ENCODE results near the gene NCBP1. TPM values are rescaled to one million over a fixed set of nuclear protein-coding genes. Genes with fewer than 3 reads are reported as not detected.

The NCBP1 gene
- total RNA-seq, 1 donor from 2014 or later, result 25.4 TPM

GRCh38 chr9:97670586-97670985 lies 37.0 kb downstream of the NCBP1 start:
- Histone ChIP-seq H3K27me3 (no peaks in the 10 kb centered on the region), H3K4me3 (no peak overlapping the region), H3K27ac (no peak overlapping the region), H3K9me3 (no peaks in the 10 kb centered on the region), H3K36me3 (peaks cover 100% of the 10 kb centered on the region), H3K4me1 (no peaks in the 10 kb centered on the region)
- intact Hi-C loops (cut with DNase I), result no loop called here
- ATAC-seq, result no peak
- DNase-seq, result no peak
- no peak for TF ChIP-seq CTCF (IDR thresholded peaks at IDR 0.05)

GRCh38 chr9:97672403-97672802 lies 38.8 kb downstream of the NCBP1 start:
- DNase-seq (no peak), ATAC-seq (no peak)
- TF ChIP-seq CTCF (IDR thresholded peaks at IDR 0.05), result no peak
- H3K27me3 ChIP-seq, result no peaks in the 10 kb centered on the region
- H3K27ac ChIP-seq, result no peak overlapping the region
- intact Hi-C loops (cut with DNase I), result no loop called here
- H3K4me3 ChIP-seq, result no peak overlapping the region
- peaks cover 100% of the 10 kb centered on the region for H3K36me3 ChIP-seq
- no peaks in the 10 kb centered on the region for H3K4me1 ChIP-seq
- H3K9me3 ChIP-seq, result no peaks in the 10 kb centered on the region

GRCh38 chr9:97673922-97674321 lies 40.3 kb downstream of the NCBP1 start:
- H3K4me1 ChIP-seq, result no peaks in the 10 kb centered on the region
- no peak overlapping the region for H3K27ac ChIP-seq
- H3K36me3 ChIP-seq, result peaks cover 99% of the 10 kb centered on the region
- DNase-seq (no peak), ATAC-seq (no peak)
- no peaks in the 10 kb centered on the region for H3K27me3 ChIP-seq
- no peak for TF ChIP-seq CTCF (IDR thresholded peaks at IDR 0.05)
- no peaks in the 10 kb centered on the region for H3K9me3 ChIP-seq
- intact Hi-C loops (cut with DNase I), result no loop called here
- no peak overlapping the region for H3K4me3 ChIP-seq

- no peaks in the 10 kb centered on the region for H3K4me1 ChIP-seq
- peaks cover 99% of the 10 kb centered on the region for H3K36me3 ChIP-seq
- ATAC-seq (no peak), DNase-seq (no peak)
- no peaks in the 10 kb centered on the region for H3K9me3 ChIP-seq
- H3K4me3 ChIP-seq, result no peak overlapping the region
- intact Hi-C loops (cut with DNase I), result no loop called here
- no peak for TF ChIP-seq CTCF (IDR thresholded peaks at IDR 0.05)
- H3K27me3 ChIP-seq, result no peaks in the 10 kb centered on the region
- no peak overlapping the region for H3K27ac ChIP-seq
Measured at GRCh38 chr9:97675655-97676054, 42.0 kb downstream of the NCBP1 start.

- no peaks in the 10 kb centered on the region for H3K27me3 ChIP-seq
- intact Hi-C loops (cut with DNase I), result no loop called here
- no peak overlapping the region for H3K4me3 ChIP-seq
- H3K9me3 ChIP-seq, result no peaks in the 10 kb centered on the region
- no peak for TF ChIP-seq CTCF (IDR thresholded peaks at IDR 0.05)
- H3K36me3 ChIP-seq, result peaks cover 99% of the 10 kb centered on the region
- no peak overlapping the region for H3K27ac ChIP-seq
- no peaks in the 10 kb centered on the region for H3K4me1 ChIP-seq
- ATAC-seq (no peak), DNase-seq (no peak)
Measured at GRCh38 chr9:97682242-97682641, 48.6 kb downstream of the NCBP1 start.

GRCh38 chr9:97688654-97689053 lies 55.0 kb downstream of the NCBP1 start:
- ATAC-seq, result peak; percentile 15
- no peaks in the 10 kb centered on the region for H3K27me3 ChIP-seq
- TF ChIP-seq CTCF (IDR thresholded peaks at IDR 0.05), result no peak
- no peak overlapping the region for H3K27ac ChIP-seq
- H3K4me3 ChIP-seq, result no peak overlapping the region
- peaks cover 93% of the 10 kb centered on the region for H3K36me3 ChIP-seq
- no peaks in the 10 kb centered on the region for H3K9me3 ChIP-seq
- no peak for DNase-seq
- peaks cover 3% of the 10 kb centered on the region for H3K4me1 ChIP-seq
- intact Hi-C loops (cut with DNase I), result no loop called here

Data from upper lobe of right lung (tissue), 1 donor.